Measurements from ENCODE around the gene TERB2. TPM values are rescaled to one million over a fixed set of nuclear protein-coding genes. Genes with fewer than 3 reads are reported as not detected.
"Not testable (repeated sequence)": the region's sequence is repeated elsewhere in the genome, so short reads cannot be mapped to it uniquely, and the experiment has no call there.

TERB2 gene
- total RNA-seq, 1 donor from 2014 or later, result not detected

DNA sequence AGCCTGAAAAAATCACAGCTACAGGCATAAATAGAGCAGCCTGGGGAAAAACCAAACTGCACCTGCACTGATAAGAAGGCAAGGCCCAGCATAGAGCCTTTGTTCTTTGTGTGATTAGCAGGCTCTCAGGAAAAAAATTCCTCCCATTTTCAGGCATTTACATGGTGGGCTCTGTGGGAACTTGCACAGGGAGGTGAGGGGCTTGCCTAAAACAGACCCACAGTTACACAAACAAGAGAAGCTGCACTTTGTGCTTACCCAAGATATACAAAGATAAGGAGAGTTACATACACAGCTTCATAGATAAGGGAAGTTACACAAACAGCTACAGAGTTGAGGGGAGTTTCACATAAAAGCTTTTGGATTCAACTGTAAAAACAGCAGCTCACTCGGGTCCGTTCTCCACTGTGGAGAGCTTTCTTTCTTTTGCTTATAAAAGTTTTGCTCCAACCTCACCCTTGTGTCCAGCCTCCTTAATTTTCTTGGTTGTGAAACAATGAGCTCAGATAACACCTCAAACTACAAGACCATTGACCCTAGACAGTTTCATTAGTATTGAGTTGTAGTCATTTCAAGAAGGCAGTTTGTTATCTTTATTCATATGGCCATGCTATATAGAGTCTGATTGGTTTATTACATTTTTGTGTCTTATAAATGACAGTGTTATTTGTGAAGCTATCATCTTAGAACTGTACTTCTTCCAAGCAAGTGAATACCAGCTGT, 23.3 kb downstream of the TERB2 start:
- not testable (repeated sequence) for DNase-seq (ENCODE audit: low spot score); H3K36me3 Mint-ChIP-seq (ENCODE audit: low read depth); H3K4me3 Mint-ChIP-seq (ENCODE audit: low read depth); H3K9me3 Mint-ChIP-seq; H3K27ac Mint-ChIP-seq; H3K4me1 Mint-ChIP-seq (ENCODE audit: low read depth)
- intact Hi-C loops (cut with micrococcal nuclease), result loop anchor here (10.0 kb wide), 1 partner anchor 55 kb away; no protein-coding TSS in a partner anchor
- H3K27me3 Mint-ChIP-seq (ENCODE audit: low read depth), result peaks cover 12% of the 10 kb centered on the region

DNA sequence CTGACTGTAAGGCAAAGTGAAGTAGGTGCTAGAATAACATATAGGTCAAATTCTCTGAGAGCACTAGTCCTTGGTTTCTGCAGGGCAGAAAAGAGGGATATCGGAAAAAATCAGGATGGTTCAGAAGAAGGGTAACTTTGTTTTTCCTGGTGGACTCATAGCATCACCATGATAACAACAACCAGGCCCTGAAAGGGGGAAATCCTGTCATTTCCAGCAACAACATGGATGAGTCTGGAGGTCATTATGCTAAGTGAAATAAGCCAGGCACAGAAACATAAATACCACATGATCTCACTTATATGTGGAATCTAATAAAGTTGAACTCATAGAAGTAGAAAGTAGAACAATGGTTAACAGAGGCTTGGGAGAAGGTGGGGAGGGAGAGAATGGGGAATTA, 27.7 kb downstream of the TERB2 start:
- H3K9me3 Mint-ChIP-seq; H3K36me3 Mint-ChIP-seq (ENCODE audit: low read depth); intact Hi-C loops (cut with micrococcal nuclease); H3K27me3 Mint-ChIP-seq (ENCODE audit: low read depth); DNase-seq (ENCODE audit: low spot score); H3K4me3 Mint-ChIP-seq (ENCODE audit: low read depth); H3K27ac Mint-ChIP-seq: not testable (repeated sequence)
- peaks cover 13% of the 10 kb centered on the region for H3K4me1 Mint-ChIP-seq (ENCODE audit: low read depth)

DNA sequence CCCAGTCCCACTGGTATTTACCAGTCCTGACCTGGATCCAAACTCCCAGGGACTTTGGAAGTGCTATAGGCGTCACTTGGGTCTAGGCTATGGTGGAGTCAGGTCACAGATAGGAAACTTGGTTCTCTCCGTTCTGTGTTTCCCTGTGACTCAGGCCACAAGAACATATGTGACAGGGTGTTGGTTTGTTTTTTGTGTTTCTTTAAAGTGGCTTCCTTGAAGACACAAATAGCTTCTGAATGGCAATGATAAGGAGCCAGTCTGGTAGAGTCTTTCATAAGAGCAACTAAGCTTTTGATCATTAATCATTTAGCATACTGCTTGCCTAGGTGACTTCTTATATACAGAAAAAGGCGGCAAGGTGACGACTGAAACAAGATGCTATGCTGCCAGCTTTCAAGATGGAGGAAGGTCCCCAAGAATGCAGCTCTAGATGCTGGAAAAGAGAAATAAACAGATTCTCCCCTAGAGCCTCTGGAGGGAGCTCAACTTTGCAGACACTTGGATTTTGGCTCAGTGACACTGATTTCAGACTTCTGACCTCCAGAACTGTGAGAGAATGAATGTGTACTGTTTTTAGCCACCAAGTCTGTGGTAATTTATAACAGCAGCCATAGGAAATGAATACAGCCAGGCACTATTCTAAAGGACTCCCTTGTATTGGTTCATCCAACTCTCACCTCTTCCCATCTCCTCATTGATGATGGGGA, 30.0 kb downstream of the TERB2 start:
- DNase-seq (ENCODE audit: low spot score); H3K27me3 Mint-ChIP-seq (ENCODE audit: low read depth); H3K27ac Mint-ChIP-seq; H3K4me1 Mint-ChIP-seq (ENCODE audit: low read depth); H3K36me3 Mint-ChIP-seq (ENCODE audit: low read depth); H3K9me3 Mint-ChIP-seq; H3K4me3 Mint-ChIP-seq (ENCODE audit: low read depth); intact Hi-C loops (cut with micrococcal nuclease): not testable (repeated sequence)

DNA sequence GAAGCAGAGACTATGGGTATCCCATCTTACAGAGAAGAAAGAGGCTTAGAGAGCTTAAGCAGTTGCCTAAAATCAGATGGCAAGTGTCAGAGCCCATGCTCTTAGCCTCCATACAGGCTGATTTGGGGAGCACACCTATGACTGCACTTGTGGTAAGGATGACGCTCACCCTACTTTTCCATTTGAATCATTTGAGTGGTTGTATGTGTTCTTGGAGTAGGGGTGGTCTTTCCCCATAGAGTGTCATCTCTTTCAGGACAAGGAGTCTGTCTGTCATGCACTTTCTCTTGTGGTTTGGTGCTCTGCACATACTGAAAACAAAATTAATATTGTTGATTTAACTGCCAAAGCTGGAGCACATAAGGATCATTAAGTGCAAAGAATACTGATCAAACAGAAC, 31.2 kb downstream of the TERB2 start:
- H3K27ac Mint-ChIP-seq; DNase-seq (ENCODE audit: low spot score); H3K9me3 Mint-ChIP-seq; H3K36me3 Mint-ChIP-seq (ENCODE audit: low read depth); H3K4me1 Mint-ChIP-seq (ENCODE audit: low read depth); H3K4me3 Mint-ChIP-seq (ENCODE audit: low read depth); intact Hi-C loops (cut with micrococcal nuclease): not testable (repeated sequence)
- peaks cover 12% of the 10 kb centered on the region for H3K27me3 Mint-ChIP-seq (ENCODE audit: low read depth)

DNA sequence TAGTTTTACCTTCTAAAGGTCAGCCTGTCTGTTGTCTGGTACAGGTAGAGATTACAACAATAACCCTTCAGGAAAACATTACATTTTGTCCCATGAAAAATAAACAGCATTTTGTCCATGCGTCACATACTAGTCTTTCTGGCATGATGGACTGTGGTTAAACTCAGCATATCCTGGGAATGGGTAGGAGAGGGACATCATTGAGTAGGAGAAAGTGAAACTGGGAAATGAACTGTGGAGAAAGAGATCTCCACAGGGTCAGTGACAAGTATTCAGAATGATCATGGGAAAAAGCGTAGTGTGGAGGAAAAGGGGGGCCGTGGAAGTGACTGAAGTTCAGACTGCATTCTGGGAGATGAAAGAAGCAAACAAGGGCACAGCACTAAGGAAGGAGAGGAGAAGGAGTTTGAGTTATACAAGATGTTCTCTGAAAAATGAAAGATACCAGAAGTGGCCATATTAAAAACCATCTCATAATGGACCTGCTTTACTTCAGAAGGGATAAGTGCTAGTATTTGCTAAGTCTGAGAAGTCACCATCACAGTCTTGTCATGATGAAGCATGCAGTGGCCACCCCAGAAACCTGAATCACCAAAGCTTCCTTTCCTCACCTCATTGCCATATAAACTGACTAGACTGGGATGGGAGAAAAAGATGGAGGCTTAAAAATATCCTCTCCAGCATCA, 31.8 kb downstream of the TERB2 start:
- H3K9me3 Mint-ChIP-seq; H3K4me1 Mint-ChIP-seq (ENCODE audit: low read depth); H3K4me3 Mint-ChIP-seq (ENCODE audit: low read depth); DNase-seq (ENCODE audit: low spot score); intact Hi-C loops (cut with micrococcal nuclease); H3K36me3 Mint-ChIP-seq (ENCODE audit: low read depth); H3K27ac Mint-ChIP-seq: not testable (repeated sequence)
- H3K27me3 Mint-ChIP-seq (ENCODE audit: low read depth), result peaks cover 17% of the 10 kb centered on the region

DNA sequence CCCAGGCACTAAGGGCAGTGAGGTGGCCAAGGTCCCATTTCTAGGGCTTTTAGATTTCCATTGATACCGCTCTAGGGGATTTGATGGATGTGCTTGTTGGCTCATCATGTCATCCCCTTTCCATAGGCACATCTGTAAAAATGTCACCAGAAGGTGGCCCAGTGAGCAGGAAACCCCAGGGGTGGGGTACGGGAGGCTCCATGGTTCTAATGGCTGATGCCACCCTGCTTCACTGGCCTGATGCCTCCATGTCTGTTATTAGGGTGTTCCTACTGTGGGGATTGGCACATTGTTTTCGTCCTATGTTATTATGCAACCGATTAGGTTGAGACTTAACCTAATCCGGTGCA, 32.4 kb downstream of the TERB2 start:
- DNase-seq (ENCODE audit: low spot score); H3K4me3 Mint-ChIP-seq (ENCODE audit: low read depth); intact Hi-C loops (cut with micrococcal nuclease): not testable (repeated sequence)

DNA sequence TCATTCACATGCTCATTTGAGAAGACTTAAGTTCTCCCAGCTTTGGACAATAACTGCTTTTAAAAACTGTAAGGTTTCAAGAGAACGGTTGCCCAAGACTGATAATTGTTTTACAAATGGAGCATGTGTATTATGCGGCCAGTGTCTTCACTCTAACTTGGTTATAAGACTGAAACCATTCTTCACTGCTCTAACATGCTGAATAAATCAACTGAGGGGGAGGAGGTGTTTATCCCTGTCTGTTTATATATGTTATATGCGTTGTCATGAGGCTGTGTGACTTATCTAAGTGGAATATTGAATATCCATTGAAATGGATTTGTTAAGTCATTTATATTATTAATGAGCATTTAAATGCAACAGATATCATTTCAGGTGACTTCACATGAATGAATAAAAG, 41.1 kb downstream of the TERB2 start:
- peaks cover 43% of the 10 kb centered on the region for H3K27me3 Mint-ChIP-seq (ENCODE audit: low read depth)
- H3K9me3 Mint-ChIP-seq; intact Hi-C loops (cut with micrococcal nuclease); H3K27ac Mint-ChIP-seq; H3K36me3 Mint-ChIP-seq (ENCODE audit: low read depth); H3K4me1 Mint-ChIP-seq (ENCODE audit: low read depth); H3K4me3 Mint-ChIP-seq (ENCODE audit: low read depth); DNase-seq (ENCODE audit: low spot score): not testable (repeated sequence)

More for the DNA sequence above, 32.4 kb downstream of the TERB2 start:
- H3K27me3 Mint-ChIP-seq (ENCODE audit: low read depth), result peaks cover 19% of the 10 kb centered on the region
- H3K36me3 Mint-ChIP-seq (ENCODE audit: low read depth); H3K27ac Mint-ChIP-seq; H3K4me1 Mint-ChIP-seq (ENCODE audit: low read depth); H3K9me3 Mint-ChIP-seq: not testable (repeated sequence)

DNA sequence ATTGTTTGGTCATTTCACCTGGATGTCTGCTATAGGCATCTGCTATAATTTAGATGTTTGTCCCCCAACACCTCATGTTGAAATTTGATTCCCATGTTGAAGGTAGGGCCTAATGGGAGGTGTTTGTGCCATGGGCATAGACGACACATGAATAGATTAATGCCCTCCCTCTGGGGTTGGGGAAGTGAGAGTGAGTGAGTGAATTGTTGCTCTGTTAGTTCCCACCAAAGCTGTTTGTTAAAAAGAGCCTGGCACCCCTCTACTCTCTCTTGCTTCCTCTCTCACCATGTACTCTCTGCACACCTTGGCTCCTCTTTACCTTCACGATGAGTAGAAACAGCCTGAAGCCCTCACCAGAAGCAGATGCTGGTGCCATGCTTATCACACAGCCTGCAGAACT, 42.6 kb downstream of the TERB2 start:
- intact Hi-C loops (cut with micrococcal nuclease), result no loop called here
- H3K4me3 Mint-ChIP-seq (ENCODE audit: low read depth), result no peak overlapping the region
- no peaks in the 10 kb centered on the region for H3K9me3 Mint-ChIP-seq
- peaks cover 35% of the 10 kb centered on the region for H3K27me3 Mint-ChIP-seq (ENCODE audit: low read depth)
- no peaks in the 10 kb centered on the region for H3K36me3 Mint-ChIP-seq (ENCODE audit: low read depth)
- no peak overlapping the region for H3K27ac Mint-ChIP-seq
- no peaks in the 10 kb centered on the region for H3K4me1 Mint-ChIP-seq (ENCODE audit: low read depth)
- DNase-seq (ENCODE audit: low spot score), result no peak

DNA sequence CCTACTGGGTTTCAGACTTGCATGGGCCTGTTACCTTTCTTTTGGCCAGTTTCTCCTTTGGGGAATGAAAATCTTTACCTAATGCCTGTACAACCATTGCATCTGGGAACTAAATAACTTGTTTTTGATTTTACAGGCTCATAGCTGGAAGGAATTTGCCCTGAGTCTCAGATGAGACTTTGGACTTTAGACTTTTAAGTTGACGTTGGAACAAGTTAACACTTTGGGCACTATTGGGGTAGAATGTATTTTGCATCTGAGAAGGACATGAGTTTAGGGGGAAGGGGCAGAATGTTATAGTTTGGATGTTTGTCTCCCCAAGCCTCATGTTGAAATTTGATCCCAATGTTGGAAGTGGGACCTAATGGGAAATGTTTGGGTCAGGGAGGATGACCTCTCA, 44.7 kb downstream of the TERB2 start:
- H3K27ac Mint-ChIP-seq; intact Hi-C loops (cut with micrococcal nuclease): not testable (repeated sequence)

DNA sequence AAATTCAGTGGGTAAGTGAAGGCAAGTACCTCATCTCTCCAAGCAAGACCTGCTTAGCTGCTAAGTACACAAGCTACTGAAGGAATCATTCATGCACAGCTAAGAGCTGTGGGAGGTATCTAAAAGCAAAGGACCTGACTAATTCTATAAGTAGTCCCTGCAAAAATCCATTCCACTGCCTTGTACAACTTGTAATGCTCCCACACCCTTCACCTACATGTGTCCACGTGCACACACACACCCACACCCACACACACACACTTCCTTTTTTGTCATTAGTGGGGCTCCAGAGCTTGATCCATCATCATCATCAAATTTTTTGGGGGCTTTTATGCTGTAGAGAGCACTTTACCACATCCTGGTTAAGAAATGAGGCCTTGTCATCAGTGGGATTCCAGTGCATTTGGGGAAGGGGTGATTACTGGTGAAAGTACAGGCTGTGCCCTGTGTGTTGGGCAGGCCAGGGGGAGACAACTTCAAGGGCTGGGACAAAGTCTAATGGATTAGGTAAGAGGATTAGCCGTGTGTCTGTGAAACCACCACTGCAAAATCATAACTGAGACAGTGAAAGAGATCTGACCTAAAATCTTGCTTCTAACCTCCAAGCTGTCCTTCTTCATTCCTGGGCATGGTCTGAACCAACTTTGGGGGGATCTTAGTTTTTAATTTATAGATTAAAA, 47.4 kb downstream of the TERB2 start:
- H3K4me1 Mint-ChIP-seq (ENCODE audit: low read depth); intact Hi-C loops (cut with micrococcal nuclease); H3K27ac Mint-ChIP-seq; H3K9me3 Mint-ChIP-seq; DNase-seq (ENCODE audit: low spot score); H3K36me3 Mint-ChIP-seq (ENCODE audit: low read depth); H3K4me3 Mint-ChIP-seq (ENCODE audit: low read depth): not testable (repeated sequence)
- H3K27me3 Mint-ChIP-seq (ENCODE audit: low read depth), result peaks cover 12% of the 10 kb centered on the region

More for the DNA sequence above, 44.7 kb downstream of the TERB2 start:
- not testable (repeated sequence) for H3K36me3 Mint-ChIP-seq (ENCODE audit: low read depth); DNase-seq (ENCODE audit: low spot score); H3K4me3 Mint-ChIP-seq (ENCODE audit: low read depth); H3K4me1 Mint-ChIP-seq (ENCODE audit: low read depth); H3K9me3 Mint-ChIP-seq
- peaks cover 22% of the 10 kb centered on the region for H3K27me3 Mint-ChIP-seq (ENCODE audit: low read depth)

DNA sequence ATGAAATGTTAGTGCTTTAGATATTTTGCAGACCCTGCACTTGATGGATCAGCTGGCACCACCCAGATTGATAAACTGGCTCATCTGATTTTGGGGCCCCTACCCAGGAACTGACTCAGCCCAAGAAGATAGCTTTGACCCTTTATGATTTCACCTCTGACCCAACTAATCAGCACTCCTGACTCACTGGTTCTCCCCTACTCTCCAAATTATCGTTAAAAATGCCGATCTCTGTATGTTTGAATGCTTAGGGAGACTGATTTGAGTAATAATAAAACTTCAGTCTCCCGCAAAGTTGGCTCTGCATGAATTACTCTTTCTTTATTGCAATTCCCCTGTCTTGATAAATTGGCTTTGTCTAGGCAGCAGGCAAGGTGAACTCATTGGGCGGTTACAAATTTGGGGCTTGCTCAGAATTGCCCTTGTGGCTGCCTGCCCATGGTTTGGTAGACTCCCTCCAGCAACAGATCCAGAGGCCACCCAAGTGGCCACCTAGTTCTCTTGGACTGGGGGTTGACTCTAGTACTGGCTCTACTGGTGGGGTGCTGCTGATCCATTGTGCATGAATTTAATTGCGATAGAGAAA, 48.2 kb downstream of the TERB2 start:
- H3K4me1 Mint-ChIP-seq (ENCODE audit: low read depth); H3K27me3 Mint-ChIP-seq (ENCODE audit: low read depth); H3K36me3 Mint-ChIP-seq (ENCODE audit: low read depth); DNase-seq (ENCODE audit: low spot score); H3K4me3 Mint-ChIP-seq (ENCODE audit: low read depth); H3K27ac Mint-ChIP-seq; intact Hi-C loops (cut with micrococcal nuclease); H3K9me3 Mint-ChIP-seq: not testable (repeated sequence)

DNA sequence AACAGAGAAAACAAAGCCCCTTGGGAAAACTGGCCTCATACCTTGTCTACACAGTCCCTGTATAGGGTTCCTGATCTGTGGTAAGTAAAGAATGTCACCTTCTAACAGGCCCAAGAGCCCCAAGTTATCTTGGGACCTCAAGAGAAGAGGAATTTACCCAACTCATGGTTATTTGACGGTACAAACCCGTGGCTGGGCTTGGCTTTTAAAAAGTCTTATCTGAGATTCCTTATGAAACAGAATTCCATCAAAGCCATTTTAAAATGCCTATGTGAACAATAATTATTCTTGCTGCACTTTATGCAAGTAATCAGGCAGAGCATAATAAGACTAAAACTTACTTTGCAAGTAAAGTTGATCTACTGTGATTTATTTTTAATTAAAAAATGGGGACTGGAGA, 52.6 kb downstream of the TERB2 start:
- Mint-ChIP-seq H3K4me3 (ENCODE audit: low read depth) (no peak overlapping the region), H3K4me1 (ENCODE audit: low read depth) (no peaks in the 10 kb centered on the region), H3K27ac (no peak overlapping the region), H3K9me3 (peaks cover 10% of the 10 kb centered on the region), H3K36me3 (ENCODE audit: low read depth) (no peaks in the 10 kb centered on the region), H3K27me3 (ENCODE audit: low read depth) (peaks cover 2% of the 10 kb centered on the region)
- intact Hi-C loops (cut with micrococcal nuclease), result no loop called here
- no peak for DNase-seq (ENCODE audit: low spot score)
